Omental fat pad (tissue), 4 donors: ENCODE data around the gene RPL10A. TPM values are rescaled to one million over a fixed set of nuclear protein-coding genes. Genes with fewer than 3 reads are reported as not detected.

Experiments used
- ATAC-seq: fragments of 150-250 bp; one replicate; pipeline ENCODE4 v1.9.1; 2016; ENCODE audit warnings: mild to moderate bottlenecking, moderate library complexity; ENCODE audit not compliant: low FRiP score
- DNase-seq: peaks from one replicate; pipeline ENCODE4 v3.0.0-alpha.2; 2019; ENCODE audit warnings: low spot score
- CTCF ChIP-seq, 3 donors: fragments of 450-650 bp; IDR thresholded peaks; one replicate each; pipeline ENCODE4 v1.5.1; 2016 to 2017; ENCODE audit warnings: antibody characterized with exemption in 3 of 3, mild to moderate bottlenecking in 3 of 3, moderate library complexity in 2 of 3
- total RNA-seq, 4 donors: library from RNA; depleted of rRNA; stranded (reverse); fragments of >200 nt; gene quantifications; one replicate each; pipeline ENCODE4 v1.1.0, GENCODE V29; 2016

RPL10A gene
- total RNA-seq, 4 donors from 2014 or later, result 1,059 to 1,562 (median 1,256) TPM

- ATAC-seq (no peak), DNase-seq (no peak)
- no peak for TF ChIP-seq CTCF (IDR thresholded peaks at IDR 0.05)
These were observed 37.8 kb downstream of the RPL10A start for GRCh38 chr6:35505999-35506412.

GRCh38 chr6:35506536-35506935 lies 38.3 kb downstream of the RPL10A start:
- ATAC-seq, result no peak
- DNase-seq, result no peak
- no peak for TF ChIP-seq CTCF (IDR thresholded peaks at IDR 0.05)

GRCh38 chr6:35507221-35507620 lies 39.0 kb downstream of the RPL10A start:
- DNase-seq (no peak), ATAC-seq (no peak)
- TF ChIP-seq CTCF (IDR thresholded peaks at IDR 0.05), result no peak

GRCh38 chr6:35508027-35508426 lies 39.8 kb downstream of the RPL10A start:
- no peak for DNase-seq
- no peak for ATAC-seq
- TF ChIP-seq CTCF (IDR thresholded peaks at IDR 0.05), result no peak

- ATAC-seq (no peak), DNase-seq (no peak)
- no peak for TF ChIP-seq CTCF (IDR thresholded peaks at IDR 0.05)
These were observed 40.3 kb downstream of the RPL10A start for GRCh38 chr6:35508542-35508941.

GRCh38 chr6:35510916-35511561 lies 42.8 kb downstream of the RPL10A start:
- DNase-seq, result no peak
- no peak for TF ChIP-seq CTCF (IDR thresholded peaks at IDR 0.05)
- no peak for ATAC-seq

- ATAC-seq (peak; percentile 43), DNase-seq (no peak)
- TF ChIP-seq CTCF (IDR thresholded peaks at IDR 0.05), result no peak
These were observed 43.4 kb downstream of the RPL10A start for GRCh38 chr6:35511562-35511941.
